GM10248 (cell line): ENCODE data around the gene MRTO4.
"Not testable (repeated sequence)": the region's sequence is repeated elsewhere in the genome, so short reads cannot be mapped to it uniquely, and the experiment has no call there.

Source experiments
- CTCF ChIA-PET: fragments of 300-600 bp; sonication (Branson Sonifier 250); formaldehyde crosslinking; extraction: SDS; loops from one replicate; lab custom pipeline; 2021; ENCODE audit warnings: antibody characterized with exemption; lab: Yijun Ruan, JAX
- POLR2A ChIA-PET: fragments of 350-650 bp; sonication (Branson Sonifier 250); formaldehyde crosslinking; extraction: SDS; loops from one replicate; lab custom pipeline; 2020; ENCODE audit warnings: antibody characterized with exemption; lab: Yijun Ruan, JAX
- DNase-seq: peaks from one replicate; pipeline ENCODE4 v3.0.0; 2012; ENCODE audit errors: extremely low spot score
- TF ChIP-seq, protein P1 (sequence below): IDR thresholded peaks from 2 replicates; pipeline ENCODE4 v1.5.1; 2012; ENCODE audit warnings: mild to moderate bottlenecking, low read depth; ENCODE audit errors: extremely low read depth, missing control alignments, control extremely low read depth

Gene MRTO4

GRCh38 chr1:19222979-19223824 lies 28.4 kb upstream of the MRTO4 start:
- ChIA-PET CTCF (interaction anchor here (0.6 to 1.6 kb wide), 8 partner anchors 8 to 384 kb away, joined by 3 to 6 read pairs (median 3); no protein-coding TSS in a partner anchor), POLR2A (no interaction called here)
- TF ChIP-seq, protein P1, sequence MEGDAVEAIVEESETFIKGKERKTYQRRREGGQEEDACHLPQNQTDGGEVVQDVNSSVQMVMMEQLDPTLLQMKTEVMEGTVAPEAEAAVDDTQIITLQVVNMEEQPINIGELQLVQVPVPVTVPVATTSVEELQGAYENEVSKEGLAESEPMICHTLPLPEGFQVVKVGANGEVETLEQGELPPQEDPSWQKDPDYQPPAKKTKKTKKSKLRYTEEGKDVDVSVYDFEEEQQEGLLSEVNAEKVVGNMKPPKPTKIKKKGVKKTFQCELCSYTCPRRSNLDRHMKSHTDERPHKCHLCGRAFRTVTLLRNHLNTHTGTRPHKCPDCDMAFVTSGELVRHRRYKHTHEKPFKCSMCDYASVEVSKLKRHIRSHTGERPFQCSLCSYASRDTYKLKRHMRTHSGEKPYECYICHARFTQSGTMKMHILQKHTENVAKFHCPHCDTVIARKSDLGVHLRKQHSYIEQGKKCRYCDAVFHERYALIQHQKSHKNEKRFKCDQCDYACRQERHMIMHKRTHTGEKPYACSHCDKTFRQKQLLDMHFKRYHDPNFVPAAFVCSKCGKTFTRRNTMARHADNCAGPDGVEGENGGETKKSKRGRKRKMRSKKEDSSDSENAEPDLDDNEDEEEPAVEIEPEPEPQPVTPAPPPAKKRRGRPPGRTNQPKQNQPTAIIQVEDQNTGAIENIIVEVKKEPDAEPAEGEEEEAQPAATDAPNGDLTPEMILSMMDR = no peak
- no peak for DNase-seq

GRCh38 chr1:19229229-19229628 lies 22.4 kb upstream of the MRTO4 start:
- no peak for DNase-seq
- ChIA-PET POLR2A (no interaction called here), CTCF (interaction anchor here (1.2 to 7.2 kb wide), 6 partner anchors 9 to 345 kb away, joined by 3 to 42 read pairs (median 5); no protein-coding TSS in a partner anchor)
- TF ChIP-seq, protein P1 = no peak

GRCh38 chr1:19229828-19230325 lies 21.7 kb upstream of the MRTO4 start:
- POLR2A ChIA-PET = no interaction called here
- CTCF ChIA-PET = interaction anchor here (1.2 to 7.2 kb wide), 5 partner anchors 10 to 345 kb away, joined by 3 to 42 read pairs (median 4); no protein-coding TSS in a partner anchor
- TF ChIP-seq, protein P1 = no peak
- no peak for DNase-seq

- POLR2A ChIA-PET, DNase-seq: not testable (repeated sequence)
- CTCF ChIA-PET = interaction anchor here (0.7 to 7.2 kb wide), 4 partner anchors 9 to 52 kb away, joined by 3 to 42 read pairs (median 4); no protein-coding TSS in a partner anchor
These were observed 19.7 kb upstream of the MRTO4 start for GRCh38 chr1:19231736-19232523.

- CTCF ChIA-PET = interaction anchor here (1.0 to 7.2 kb wide), 3 partner anchors 8 to 12 kb away, joined by 3 to 42 read pairs (median 5); no protein-coding TSS in a partner anchor
- TF ChIP-seq, protein P1 = no peak
- POLR2A ChIA-PET = no interaction called here
- DNase-seq = no peak
These were observed 19.1 kb upstream of the MRTO4 start for GRCh38 chr1:19232524-19232846.

DNA sequence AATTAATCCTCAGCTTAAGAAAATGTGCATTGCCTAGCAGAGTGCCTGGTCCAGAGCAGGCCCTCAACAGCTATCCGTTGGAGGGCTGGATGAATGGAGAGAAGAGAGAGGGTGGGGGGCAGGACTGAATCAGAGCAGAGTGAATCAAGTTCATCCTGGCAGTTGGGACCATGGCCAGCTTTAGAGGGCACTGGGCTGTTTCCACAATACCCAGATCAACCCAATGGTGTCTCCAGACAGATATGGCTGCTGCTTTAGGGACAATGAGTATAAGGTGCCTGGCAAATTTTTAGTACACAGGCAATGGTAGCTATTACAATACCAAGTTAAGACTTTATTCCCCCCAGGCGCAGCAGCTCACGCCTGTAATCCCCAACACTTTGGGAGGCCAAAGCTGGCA lies 17.4 kb upstream of the MRTO4 start:
- POLR2A ChIA-PET = interaction anchor here (0.6 to 0.7 kb wide), 2 partner anchors 31 to 185 kb away, joined by 4 to 10 read pairs; no protein-coding TSS in a partner anchor
- no peak for DNase-seq
- TF ChIP-seq, protein P1 = no peak
- CTCF ChIA-PET = interaction anchor here (0.7 to 7.2 kb wide), 3 partner anchors 9 to 327 kb away, joined by 3 to 42 read pairs (median 8); partner anchors contain the start of genes EMC1 and MRTO4
